Peyer's patch (tissue), 4 donors: ENCODE results near the gene ANXA3. TPM values are rescaled to one million over a fixed set of nuclear protein-coding genes. Genes with fewer than 3 reads are reported as not detected.

Source experiments
- DNase-seq, 3 donors: peaks; one replicate each; pipeline ENCODE4 v3.0.0-alpha.2; 2017 to 2019
- H3K27ac ChIP-seq, 4 donors: fragments of 200-600 bp; sonication (generic); one replicate each; pipeline ENCODE4 v1.5.1; 2016 to 2019
- H3K27me3 ChIP-seq, 2 donors: fragments of 200-600 bp; sonication (generic); one replicate each; pipeline ENCODE4 v1.5.1; 2019
- H3K36me3 ChIP-seq, 3 donors: fragments of 200-600 bp; sonication (generic); one replicate each; pipeline ENCODE4 v1.5.1; 2016 to 2019
- H3K4me1 ChIP-seq, 4 donors: fragments of 200-600 bp; sonication (generic); one replicate each; pipeline ENCODE4 v1.5.1; 2016 to 2019
- H3K4me3 ChIP-seq, 4 donors: fragments of 200-600 bp; sonication (generic); 1 replicate in 3 of 4; 2 replicates in 1 of 4; pipeline ENCODE4 v1.5.1; 2016 to 2019; ENCODE audit warnings: mild to moderate bottlenecking in 1 of 4
- H3K9me3 ChIP-seq, 4 donors: fragments of 200-600 bp; sonication (generic); one replicate each; pipeline ENCODE4 v1.5.1; 2016 to 2019; ENCODE audit warnings: mild to moderate bottlenecking in 1 of 4
- CTCF ChIP-seq, 6 experiments: fragments of 450-650 bp in 4 of 6; fragments of 200-600 bp in 2 of 6; sonication (generic) in 1 of 6; IDR thresholded peaks; one replicate each; pipeline ENCODE4 v1.5.1; 2017 to 2019; ENCODE audit warnings: antibody characterized with exemption in 6 of 6, mild to moderate bottlenecking in 3 of 6, moderate library complexity in 1 of 6
- POLR2A ChIP-seq, 2 donors: fragments of 450-650 bp; IDR thresholded peaks; one replicate each; pipeline ENCODE4 v1.5.1; 2017; ENCODE audit warnings: antibody characterized with exemption in 2 of 2, mild to moderate bottlenecking in 2 of 2, moderate library complexity in 2 of 2
- total RNA-seq, 4 donors: library from RNA; depleted of rRNA; stranded (reverse); fragments of >200 nt; gene quantifications; one replicate each; pipeline ENCODE4 v1.1.0, GENCODE V29; 2016

The ANXA3 gene
- total RNA-seq, 4 donors from 2014 or later, result 8.3 to 27.5 (median 22.4) TPM

GRCh38 chr4:78578674-78579425, 27.3 kb downstream of the ANXA3 start:
- Histone ChIP-seq H3K4me3 (no peak overlapping the region), H3K27ac (no peak overlapping the region), H3K9me3 (no peaks in the 10 kb centered on the region), H3K27me3 (no peaks in the 10 kb centered on the region), H3K4me1 (no peaks in the 10 kb centered on the region), H3K36me3 (no peaks in the 10 kb centered on the region)
- TF ChIP-seq CTCF (IDR thresholded peaks at IDR 0.05), result no peak
- no peak for TF ChIP-seq POLR2A (IDR thresholded peaks at IDR 0.05)
- DNase-seq, result no peak

- no peak overlapping the region for H3K4me3 ChIP-seq
- no peaks in the 10 kb centered on the region for H3K9me3 ChIP-seq
- TF ChIP-seq POLR2A (IDR thresholded peaks at IDR 0.05) (no peak), CTCF (IDR thresholded peaks at IDR 0.05) (no peak)
- H3K27ac ChIP-seq, result no peak overlapping the region
- H3K36me3 ChIP-seq, result no peaks in the 10 kb centered on the region
- no peak for DNase-seq
- no peaks in the 10 kb centered on the region for H3K27me3 ChIP-seq
- H3K4me1 ChIP-seq, result no peaks in the 10 kb centered on the region
Observed at GRCh38 chr4:78581618-78582017, 30.0 kb downstream of the ANXA3 start.

- no peak overlapping the region for H3K4me3 ChIP-seq
- H3K9me3 ChIP-seq, result no peaks in the 10 kb centered on the region
- H3K4me1 ChIP-seq, result no peaks in the 10 kb centered on the region
- peak in 2 of 3 donors; percentile 50 to 62 for DNase-seq
- H3K27ac ChIP-seq, result peak overlapping the region in 2 of 4 donors; percentile 19 to 43
- H3K27me3 ChIP-seq, result no peaks in the 10 kb centered on the region
- TF ChIP-seq POLR2A (IDR thresholded peaks at IDR 0.05), result no peak
- TF ChIP-seq CTCF (IDR thresholded peaks at IDR 0.05), result peak in 1 of 6 experiments; percentile 14
- H3K36me3 ChIP-seq, result no peaks in the 10 kb centered on the region
Observed at GRCh38 chr4:78584863-78585547, 33.4 kb downstream of the ANXA3 start.

- Histone ChIP-seq H3K4me3 (no peak overlapping the region), H3K27ac (peak overlapping the region in 1 of 4 donors; percentile 19), H3K36me3 (no peaks in the 10 kb centered on the region), H3K27me3 (no peaks in the 10 kb centered on the region), H3K9me3 (no peaks in the 10 kb centered on the region), H3K4me1 (no peaks in the 10 kb centered on the region)
- TF ChIP-seq POLR2A (IDR thresholded peaks at IDR 0.05) (no peak), CTCF (IDR thresholded peaks at IDR 0.05) (no peak)
- DNase-seq, result no peak
Observed at GRCh38 chr4:78585633-78586032, 34.1 kb downstream of the ANXA3 start.

GRCh38 chr4:78588894-78589545, 37.5 kb downstream of the ANXA3 start:
- H3K27ac ChIP-seq, result no peak overlapping the region

More at GRCh38 chr4:78588894-78589545, 37.5 kb downstream of the ANXA3 start:
- DNase-seq, result no peak
- H3K9me3 ChIP-seq, result no peaks in the 10 kb centered on the region
- H3K4me3 ChIP-seq, result no peak overlapping the region
- no peaks in the 10 kb centered on the region for H3K27me3 ChIP-seq
- no peaks in the 10 kb centered on the region for H3K36me3 ChIP-seq
- peaks cover 0 to 3% (median 0%) of the 10 kb centered on the region in 4 donors for H3K4me1 ChIP-seq
- TF ChIP-seq POLR2A (IDR thresholded peaks at IDR 0.05) (no peak), CTCF (IDR thresholded peaks at IDR 0.05) (no peak)
